GM12878 (cell line): Measurements from ENCODE around the gene FDXACB1. TPM values are rescaled to one million over a fixed set of nuclear protein-coding genes. Genes with fewer than 3 reads are reported as not detected.
A peak's percentile ranks its signal among the peaks of the same experiment; 100 is the strongest.

Experiments
- ATAC-seq: fragments of 200-7000 bp; cut with Tn5 transposase; 3 replicates; pipeline ENCODE4 v1.9.1; 2020; ENCODE audit warnings: mild to moderate bottlenecking, moderate library complexity
- BruUV-seq: library from RNA; stranded (reverse); fragments of 400-500 nt; replicated peaks from 2 replicates; lab custom pipeline; 2021; lab: Mats Ljungman, UMichigan
- CTCF ChIA-PET: fragments of 300-600 bp; sonication (Branson Sonifier 250); formaldehyde crosslinking; extraction: SDS; loops from one replicate; lab custom pipeline; 2021; ENCODE audit warnings: inconsistent platforms; lab: Yijun Ruan, JAX
- POLR2A ChIA-PET: fragments of 350-600 bp; formaldehyde crosslinking; extraction: SDS; loops from one replicate; lab custom pipeline; 2021; ENCODE audit warnings: inconsistent platforms; lab: Charles Lee
- RAD21 ChIA-PET: fragments of 300-600 bp; sonication (Branson Sonifier 250); formaldehyde crosslinking; loops from one replicate; lab custom pipeline; 2023; ENCODE audit warnings: antibody characterized with exemption; ENCODE audit not compliant: unreplicated experiment; lab: Charles Lee
- SMC1A ChIA-PET: fragments of 300-600 bp; sonication (Branson Sonifier 250); formaldehyde crosslinking; loops from one replicate; lab custom pipeline; 2023; ENCODE audit not compliant: unreplicated experiment, uncharacterized antibody; lab: Charles Lee
- DNase-seq: peaks from one replicate; pipeline ENCODE4 v3.0.0-alpha.2; 2011; ENCODE audit warnings: low read depth, low spot score
- FAIRE-seq: peaks from 3 replicates; lab custom pipeline; 2011; peaks lifted over from hg19 to GRCh38; lab: Jason Lieb, UNC
- H2AFZ ChIP-seq: 2 replicates; pipeline ENCODE4 v1.6.0; 2011; ENCODE audit warnings: low read depth, low read length, control low read depth; ENCODE audit not compliant: control insufficient read depth
- H3K27ac ChIP-seq: 2 replicates; pipeline ENCODE4 v1.5.1; 2011; ENCODE audit warnings: control low read depth; ENCODE audit not compliant: control insufficient read depth, insufficient read depth
- H3K27me3 ChIP-seq, 2 experiments: replicated peaks in 1 of 2; 2 replicates each; pipeline versions ENCODE4 v1.6.0 to v1.6.1; 2011; ENCODE audit warnings: low read length in 1 of 2; ENCODE audit not compliant: control insufficient read depth in 2 of 2, insufficient read depth in 2 of 2
- H3K36me3 ChIP-seq, 2 experiments: 2 replicates each; pipeline ENCODE4 v1.5.1; 2011; ENCODE audit warnings: low read length in 1 of 2; ENCODE audit not compliant: control insufficient read depth in 2 of 2, insufficient read depth in 2 of 2
- H3K4me1 ChIP-seq: 2 replicates; pipeline ENCODE4 v1.6.1; 2011; ENCODE audit warnings: mild to moderate bottlenecking, low read length, moderate library complexity, mixed read lengths; ENCODE audit not compliant: control insufficient read depth, insufficient read depth
- H3K4me2 ChIP-seq: 2 replicates; pipeline ENCODE4 v1.6.0; 2011; ENCODE audit warnings: control low read depth; ENCODE audit not compliant: control insufficient read depth, insufficient read depth
- H3K4me3 ChIP-seq: fragments of 200-600 bp; sonication (generic); 2 replicates; pipeline ENCODE4 v1.5.1; 2016
- H3K79me2 ChIP-seq: 2 replicates; pipeline ENCODE4 v1.6.0; 2011; ENCODE audit warnings: low read length; ENCODE audit not compliant: control insufficient read depth, insufficient read depth
- H3K9ac ChIP-seq: 2 replicates; pipeline ENCODE4 v1.8.0; 2011; ENCODE audit warnings: low read length, control low read depth, mixed read lengths; ENCODE audit not compliant: control insufficient read depth, insufficient read depth
- H3K9me3 ChIP-seq: replicated peaks from 3 replicates; pipeline ENCODE4 v1.5.1; 2011; ENCODE audit warnings: mild to moderate bottlenecking, low read length; ENCODE audit not compliant: control insufficient read depth, insufficient read depth
- H4K20me1 ChIP-seq: 2 replicates; pipeline ENCODE4 v1.6.0; 2011; ENCODE audit not compliant: control insufficient read depth, insufficient read depth
- ATF7 ChIP-seq: fragments of 450-650 bp; IDR thresholded peaks from 2 replicates; pipeline ENCODE4 v1.6.1; 2016; ENCODE audit warnings: low read depth, mild to moderate bottlenecking
- GABPA ChIP-seq: IDR thresholded peaks from 2 replicates; pipeline ENCODE4 v1.6.1; 2014; ENCODE audit warnings: antibody characterized with exemption, low read depth, mild to moderate bottlenecking, inconsistent platforms
- IRF3 ChIP-seq: fragments of 450-650 bp; IDR thresholded peaks from 2 replicates; pipeline ENCODE4 v1.6.1; 2014; ENCODE audit warnings: mild to moderate bottlenecking
- KDM1A ChIP-seq: fragments of 200-600 bp; sonication (generic); IDR thresholded peaks from 2 replicates; pipeline ENCODE4 v1.6.1; 2016; ENCODE audit warnings: borderline replicate concordance
- PAX8 ChIP-seq: fragments of 450-650 bp; IDR thresholded peaks from 2 replicates; pipeline ENCODE4 v1.6.1; 2017; ENCODE audit warnings: mild to moderate bottlenecking, moderate library complexity
- POU2F2 ChIP-seq: IDR thresholded peaks from 3 replicates; pipeline ENCODE4 v1.6.1; 2011; ENCODE audit warnings: low read depth, mild to moderate bottlenecking, low read length, borderline replicate concordance
- RAD21 ChIP-seq: IDR thresholded peaks from 2 replicates; pipeline ENCODE4 v1.6.1; 2011; ENCODE audit warnings: mild to moderate bottlenecking, low read depth, low read length, moderate library complexity; ENCODE audit not compliant: insufficient read depth
- RFX5 ChIP-seq: IDR thresholded peaks from 2 replicates; pipeline ENCODE4 v1.6.1; 2011; ENCODE audit warnings: low read depth, low read length, improper control_type of control experiment
- SKIL ChIP-seq: fragments of 450-650 bp; IDR thresholded peaks from 2 replicates; pipeline ENCODE4 v1.6.1; 2017; ENCODE audit warnings: mild to moderate bottlenecking, low read depth, inconsistent platforms; ENCODE audit not compliant: poor library complexity, severe bottlenecking
- SMARCA5 ChIP-seq: fragments of 450-650 bp; IDR thresholded peaks from 2 replicates; pipeline ENCODE4 v1.6.1; 2017; ENCODE audit warnings: mild to moderate bottlenecking
- SREBF1 ChIP-seq: IDR thresholded peaks from 2 replicates; pipeline ENCODE4 v1.6.1; 2012; ENCODE audit warnings: mild to moderate bottlenecking, low read length
- ZNF274 ChIP-seq: IDR thresholded peaks from one replicate; pipeline ENCODE4 v1.8.0; 2011; ENCODE audit not compliant: insufficient read length, insufficient read depth
- WGBS: methylation state at CpG from one replicate; pipeline ENCODE4 v1.1.6; 2016; ENCODE audit warnings: low lambda C conversion rate; ENCODE audit not compliant: insufficient replicate concordance, insufficient coverage; ENCODE audit errors: missing lambda C conversion rate; 5-methylcytosine and 5-hydroxymethylcytosine counted together
- in situ Hi-C: fragments of 300-500 bp; cut with MboI; formaldehyde crosslinking; loops from 9 replicates; pipeline ENCODE4 v1.14.3; 2018; ENCODE audit warnings: mixed read lengths
- intact Hi-C: fragments of 100-400 bp; cut with micrococcal nuclease; formaldehyde crosslinking; loops from one replicate; pipeline ENCODE4 v1.14.2; 2022; ENCODE audit not compliant: unreplicated experiment
- polyA plus RNA-seq, 11 experiments: library from polyadenylated mRNA; depleted of rRNA in 4 of 11; unstranded in 6 of 11; stranded (reverse) in 5 of 11; fragments of >200 nt; fragmentation: Nextera tagmentation in 4 of 11; fragmentation: Illumina TruSeq in 1 of 11; extraction: Ambion mirVana in 4 of 11; extraction: Trizol in 1 of 11; gene quantifications; 1 replicate in 1 of 11; 2 replicates in 10 of 11; pipeline versions ENCODE4 v1.2.1 to v1.2.3, GENCODE V29; 2011 to 2016; ENCODE audit warnings: inconsistent platforms in 2 of 11, missing spikeins in 2 of 11, low read depth in 1 of 11
- total RNA-seq, 4 experiments: library from RNA; depleted of rRNA in 3 of 4; stranded (reverse); fragments of >200 nt in 3 of 4; fragmentation: Illumina TruSeq in 1 of 4; extraction: Trizol in 1 of 4; gene quantifications; 2 replicates each; pipeline versions ENCODE4 v1.2.1 to v1.2.3, GENCODE V29; 2013 to 2021
- TF ChIP-seq, protein P1 (sequence below): fragments of 450-650 bp; formaldehyde crosslinking; IDR thresholded peaks from 2 replicates; pipeline ENCODE4 v1.4.0; 2020; ENCODE audit warnings: mild to moderate bottlenecking, moderate library complexity

Gene FDXACB1
- total and polyA plus RNA-seq, 10 of the 15 experiments (the other 5 are each of a cell fraction or from before 2014, with no cell fraction given), result 7.4 to 13.3 (median 9.7) TPM

GRCh38 chr11:111843661-111844060 lies 35.3 kb downstream of the FDXACB1 start (continued):
- TF ChIP-seq RFX5, result no peak
- TF ChIP-seq, all 136 proteins: peak for 0

DNA sequence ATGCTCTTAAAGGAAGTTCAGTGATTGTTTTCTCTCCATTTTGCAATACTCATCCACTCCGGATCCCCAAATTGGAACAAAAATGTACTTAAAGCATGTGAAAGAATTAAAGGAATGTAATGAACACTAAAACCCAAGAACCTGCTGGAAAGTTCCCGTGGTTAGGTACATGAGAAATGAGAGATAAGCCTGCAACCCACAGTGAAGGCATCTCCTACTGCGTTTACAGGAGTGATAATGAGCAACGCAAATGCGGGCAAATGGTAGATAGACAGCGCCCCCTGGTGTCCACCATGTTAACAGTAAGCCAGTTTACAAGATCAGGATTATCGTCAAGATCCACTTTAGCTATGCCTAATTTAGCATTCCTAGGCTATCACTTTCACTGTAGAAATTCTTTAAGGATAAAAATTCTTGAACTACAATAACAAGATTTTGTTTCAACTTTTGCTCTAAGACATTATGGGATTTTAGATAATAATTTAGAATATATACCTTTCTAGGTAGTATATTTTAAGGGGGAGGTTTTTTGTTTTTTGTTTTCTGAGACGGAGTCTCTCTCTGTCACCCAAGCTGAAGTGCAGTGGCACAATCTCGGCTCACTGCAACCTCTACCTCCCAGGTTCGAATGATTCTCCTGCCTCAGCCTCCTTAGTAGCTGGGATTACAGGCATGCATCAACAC lies 37.5 kb downstream of the FDXACB1 start:
- SMC1A ChIA-PET, result interaction anchor here (0.6 to 7.1 kb wide), 33 partner anchors 9 to 282 kb away, joined by 3 to 72 read pairs (median 4); partner anchors contain the start of gene PPP2R1B
- H3K27me3 ChIP-seq, result no peaks in the 10 kb centered on the region
- 21% methylated on average over 10 of the region's 10 CpGs for WGBS
- RAD21 ChIA-PET, result interaction anchor here (0.5 to 3.3 kb wide), 11 partner anchors 12 to 559 kb away, joined by 3 to 30 read pairs (median 4); partner anchors contain the start of genes ALG9 and SIK2
- BruUV-seq, result no TSS peak
- H3K36me3 ChIP-seq, result peaks cover 0 to 14% of the 10 kb centered on the region in 2 experiments; a peak in 1 of 4 replicates
- POLR2A ChIA-PET, result interaction anchor here (0.7 to 1.0 kb wide), 3 partner anchors 20 to 237 kb away, joined by 3 read pairs; no protein-coding TSS in a partner anchor
- CTCF ChIA-PET, result interaction anchor here (0.6 to 9.2 kb wide), 44 partner anchors 8 to 387 kb away, joined by 3 to 88 read pairs (median 4); partner anchors contain the start of gene PPP2R1B
- no peak overlapping the region for H3K9ac ChIP-seq
- H3K27ac ChIP-seq, result no peak overlapping the region
- H3K4me2 ChIP-seq, result no peak overlapping the region
- DNase-seq, result peak; percentile 48
- peaks cover 6% of the 10 kb centered on the region; the same call in 1 of the 2 replicates for H3K4me1 ChIP-seq
- H3K79me2 ChIP-seq, result no peaks in the 10 kb centered on the region
- ATAC-seq, result peak; percentile 88
- no peaks in the 10 kb centered on the region for H4K20me1 ChIP-seq
- H3K9me3 ChIP-seq, result no peaks in the 10 kb centered on the region
- H2AFZ ChIP-seq, result peak overlapping the region; percentile 54; the same call in 1 of the 2 replicates
- no peak overlapping the region for H3K4me3 ChIP-seq
- FAIRE-seq, result peak; percentile 91
- intact Hi-C loops (loop anchor here (1.0 to 10.0 kb wide), 5 partner anchors 64 to 387 kb away; partner anchors contain the start of gene SIK2), in situ Hi-C loops (loop anchor here (5.0 kb wide), 1 partner anchor 239 kb away; the partner anchor contains the start of gene SIK2)
- TF ChIP-seq ZNF274 (no peak), ATF7 (0 out of 2 replicates have a peak, but pooled peaks have one; percentile 21), PAX8 (no peak), RAD21 (peak; percentile 93), POU2F2 (0 out of 3 replicates have a peak, but pooled peaks have one; percentile 45), SREBF1 (no peak), KDM1A (no peak), IRF3 (no peak), SKIL (peak; percentile 13), SMARCA5 (0 out of 2 replicates have a peak, but pooled peaks have one; percentile 18), GABPA (no peak)
- TF ChIP-seq, protein P1, sequence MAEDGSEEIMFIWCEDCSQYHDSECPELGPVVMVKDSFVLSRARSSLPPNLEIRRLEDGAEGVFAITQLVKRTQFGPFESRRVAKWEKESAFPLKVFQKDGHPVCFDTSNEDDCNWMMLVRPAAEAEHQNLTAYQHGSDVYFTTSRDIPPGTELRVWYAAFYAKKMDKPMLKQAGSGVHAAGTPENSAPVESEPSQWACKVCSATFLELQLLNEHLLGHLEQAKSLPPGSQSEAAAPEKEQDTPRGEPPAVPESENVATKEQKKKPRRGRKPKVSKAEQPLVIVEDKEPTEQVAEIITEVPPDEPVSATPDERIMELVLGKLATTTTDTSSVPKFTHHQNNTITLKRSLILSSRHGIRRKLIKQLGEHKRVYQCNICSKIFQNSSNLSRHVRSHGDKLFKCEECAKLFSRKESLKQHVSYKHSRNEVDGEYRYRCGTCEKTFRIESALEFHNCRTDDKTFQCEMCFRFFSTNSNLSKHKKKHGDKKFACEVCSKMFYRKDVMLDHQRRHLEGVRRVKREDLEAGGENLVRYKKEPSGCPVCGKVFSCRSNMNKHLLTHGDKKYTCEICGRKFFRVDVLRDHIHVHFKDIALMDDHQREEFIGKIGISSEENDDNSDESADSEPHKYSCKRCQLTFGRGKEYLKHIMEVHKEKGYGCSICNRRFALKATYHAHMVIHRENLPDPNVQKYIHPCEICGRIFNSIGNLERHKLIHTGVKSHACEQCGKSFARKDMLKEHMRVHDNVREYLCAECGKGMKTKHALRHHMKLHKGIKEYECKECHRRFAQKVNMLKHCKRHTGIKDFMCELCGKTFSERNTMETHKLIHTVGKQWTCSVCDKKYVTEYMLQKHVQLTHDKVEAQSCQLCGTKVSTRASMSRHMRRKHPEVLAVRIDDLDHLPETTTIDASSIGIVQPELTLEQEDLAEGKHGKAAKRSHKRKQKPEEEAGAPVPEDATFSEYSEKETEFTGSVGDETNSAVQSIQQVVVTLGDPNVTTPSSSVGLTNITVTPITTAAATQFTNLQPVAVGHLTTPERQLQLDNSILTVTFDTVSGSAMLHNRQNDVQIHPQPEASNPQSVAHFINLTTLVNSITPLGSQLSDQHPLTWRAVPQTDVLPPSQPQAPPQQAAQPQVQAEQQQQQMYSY, result no peak
